ENCODE results near the gene LATS1.
"Not testable (repeated sequence)": the region's sequence is repeated elsewhere in the genome, so short reads cannot be mapped to it uniquely, and the experiment has no call there.

Gene LATS1

DNA sequence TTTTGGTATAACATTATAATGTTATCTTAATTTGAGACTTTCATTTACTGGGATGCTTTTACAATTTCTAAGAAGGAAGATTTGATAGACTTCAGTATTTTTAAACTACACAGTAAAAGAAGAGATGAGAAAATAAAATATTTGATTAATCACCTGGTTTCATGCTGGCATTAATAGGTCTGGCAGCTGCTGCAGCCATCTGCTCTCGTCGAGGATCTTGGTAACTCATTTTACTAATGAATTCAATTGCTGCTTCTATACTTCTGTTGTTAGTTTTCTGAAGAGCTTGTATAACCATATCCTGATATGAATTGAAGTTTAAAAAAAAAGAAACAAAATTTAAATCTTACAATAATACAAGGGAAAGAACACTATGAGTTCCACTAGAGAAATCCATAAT, 23.0 kb downstream of the LATS1 start:
- FAIRE-seq, result no peak
- TF ChIP-seq POLR2A (IDR thresholded peaks at IDR 0.05; ENCODE audit: low read depth, low read length) (no peak), TAF1 (IDR thresholded peaks at IDR 0.05; ENCODE audit: borderline replicate concordance, low read depth, low read length) (no peak), POLR2AphosphoS5 (IDR thresholded peaks at IDR 0.05; ENCODE audit: low read depth, low read length) (no peak)

DNA sequence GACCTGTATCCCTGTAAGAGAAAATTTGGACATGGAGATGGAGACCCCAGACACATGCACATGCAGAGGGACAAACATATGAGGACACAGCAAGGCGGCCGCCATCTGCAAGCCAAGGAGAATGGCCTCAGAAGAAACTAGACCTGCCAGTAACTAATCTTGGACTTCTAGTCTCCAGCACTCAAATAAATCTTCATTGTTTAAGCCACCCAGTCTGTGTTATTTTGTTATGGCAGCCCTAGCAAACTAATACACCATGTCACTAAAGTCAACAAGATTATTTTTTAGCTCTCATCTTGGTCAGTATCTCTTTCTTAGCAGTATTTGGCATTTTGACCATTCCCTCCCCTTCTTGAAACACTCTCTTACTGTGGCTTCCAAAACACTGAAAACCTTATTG, 26.7 kb downstream of the LATS1 start:
- no peak for FAIRE-seq
- TF ChIP-seq TAF1 (IDR thresholded peaks at IDR 0.05; ENCODE audit: borderline replicate concordance, low read depth, low read length) (no peak), POLR2AphosphoS5 (IDR thresholded peaks at IDR 0.05; ENCODE audit: low read depth, low read length) (no peak), POLR2A (IDR thresholded peaks at IDR 0.05; ENCODE audit: low read depth, low read length) (no peak)

More for the DNA sequence above, 23.0 kb downstream of the LATS1 start:
- no peak for DNase-seq (ENCODE audit: insufficient read length)

DNA sequence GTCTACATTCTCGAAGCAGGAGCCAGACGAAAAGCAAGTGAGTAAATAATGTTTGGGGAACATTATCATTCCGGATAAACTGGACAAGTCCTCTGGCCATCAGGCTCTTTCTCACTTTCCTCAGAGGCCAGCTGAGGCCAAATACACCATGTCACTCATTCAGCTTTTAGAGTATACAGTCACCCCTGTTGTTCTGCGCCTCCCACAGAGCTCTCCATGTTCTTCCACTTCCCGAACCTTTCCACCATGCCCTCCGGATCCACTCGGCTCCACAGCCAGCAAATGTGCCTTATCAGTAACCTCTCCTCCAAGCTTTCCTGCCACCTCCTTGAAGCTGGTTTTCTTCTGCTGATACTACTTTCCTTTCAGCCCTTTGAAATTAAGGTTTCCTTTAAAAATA, 31.7 kb downstream of the LATS1 start:
- FAIRE-seq, result no peak
- TF ChIP-seq POLR2AphosphoS5 (IDR thresholded peaks at IDR 0.05; ENCODE audit: low read depth, low read length) (no peak), TAF1 (IDR thresholded peaks at IDR 0.05; ENCODE audit: borderline replicate concordance, low read depth, low read length) (no peak), POLR2A (IDR thresholded peaks at IDR 0.05; ENCODE audit: low read depth, low read length) (no peak)
- DNase-seq (ENCODE audit: insufficient read length), result no peak

More for the DNA sequence above, 26.7 kb downstream of the LATS1 start:
- no peak for DNase-seq (ENCODE audit: insufficient read length)

DNA sequence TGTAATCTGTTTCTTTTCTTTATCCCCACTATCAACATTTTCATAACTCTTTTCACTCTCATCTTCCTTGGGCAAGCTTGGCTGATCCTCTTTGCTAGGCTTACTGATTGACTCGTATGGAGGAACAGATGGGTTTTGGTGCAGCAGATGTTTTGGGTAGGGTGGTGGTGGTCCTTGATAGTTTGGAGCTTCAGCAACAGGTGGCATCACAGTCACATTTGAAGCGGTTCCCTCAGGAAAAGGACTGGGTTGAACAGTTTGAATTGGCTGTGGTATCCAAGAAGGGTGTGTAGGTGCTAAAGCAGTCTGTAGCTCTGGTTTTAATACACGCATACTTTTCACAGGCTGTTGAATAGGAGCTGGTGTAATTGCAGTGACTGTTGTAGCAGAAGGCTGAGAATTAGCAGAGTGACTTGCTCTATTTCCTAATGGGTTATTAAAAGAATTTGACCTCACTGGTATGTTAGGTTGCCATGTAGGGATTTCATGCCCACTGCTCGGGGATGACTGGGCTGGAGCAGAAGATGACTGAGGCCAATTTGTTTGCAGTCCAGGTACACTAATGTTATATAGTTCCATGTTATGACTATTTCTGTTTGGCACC, 34.5 kb downstream of the LATS1 start:
- TF ChIP-seq POLR2A (IDR thresholded peaks at IDR 0.05; ENCODE audit: low read depth, low read length), result no peak
- TF ChIP-seq POLR2AphosphoS5 (IDR thresholded peaks at IDR 0.05; ENCODE audit: low read depth, low read length), result no peak
- FAIRE-seq (peak; percentile 46), DNase-seq (ENCODE audit: insufficient read length) (no peak)

DNA sequence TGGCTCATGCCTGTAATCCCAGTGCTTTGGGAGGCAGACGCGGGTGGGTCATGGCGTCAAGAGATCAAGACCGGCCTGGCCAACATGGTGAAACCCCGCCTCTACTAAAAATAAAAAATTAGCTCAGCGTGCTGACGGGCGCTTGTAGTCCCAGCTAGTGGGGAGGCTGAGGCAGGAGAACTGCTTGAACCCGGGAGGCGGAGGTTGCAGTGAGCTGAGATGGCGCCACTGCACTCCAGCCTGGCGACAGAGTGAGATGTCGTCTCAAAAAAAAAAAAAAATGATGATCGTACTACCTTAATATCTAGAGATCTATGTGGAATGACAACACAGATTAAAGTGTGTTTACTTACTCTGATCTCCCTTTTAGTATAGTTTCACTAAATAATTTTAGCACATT, 36.1 kb downstream of the LATS1 start:
- DNase-seq (ENCODE audit: insufficient read length); FAIRE-seq: not testable (repeated sequence)

DNA sequence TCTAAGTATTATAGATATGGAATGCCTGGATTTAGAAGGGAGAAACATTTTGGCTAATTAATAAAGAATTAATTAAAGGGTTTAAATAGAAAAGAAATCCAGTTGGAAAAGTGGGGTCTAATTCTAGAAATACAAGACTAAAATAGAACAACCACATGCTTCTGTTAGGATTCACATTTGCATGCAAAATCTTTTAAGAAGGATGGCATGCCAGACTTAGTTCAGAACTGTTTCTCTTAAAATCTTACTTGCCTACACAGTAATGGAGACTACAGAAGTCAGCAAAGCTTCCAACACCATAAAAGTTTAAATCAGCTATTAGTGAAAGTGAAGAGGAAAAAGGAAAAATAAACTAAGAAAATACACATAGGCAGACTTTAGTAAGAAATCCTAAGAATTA, 36.7 kb downstream of the LATS1 start:
- DNase-seq (ENCODE audit: insufficient read length) (no peak), FAIRE-seq (no peak)
- TF ChIP-seq POLR2A (IDR thresholded peaks at IDR 0.05; ENCODE audit: low read depth, low read length) (no peak), TAF1 (IDR thresholded peaks at IDR 0.05; ENCODE audit: borderline replicate concordance, low read depth, low read length) (no peak), POLR2AphosphoS5 (IDR thresholded peaks at IDR 0.05; ENCODE audit: low read depth, low read length) (no peak)

DNA sequence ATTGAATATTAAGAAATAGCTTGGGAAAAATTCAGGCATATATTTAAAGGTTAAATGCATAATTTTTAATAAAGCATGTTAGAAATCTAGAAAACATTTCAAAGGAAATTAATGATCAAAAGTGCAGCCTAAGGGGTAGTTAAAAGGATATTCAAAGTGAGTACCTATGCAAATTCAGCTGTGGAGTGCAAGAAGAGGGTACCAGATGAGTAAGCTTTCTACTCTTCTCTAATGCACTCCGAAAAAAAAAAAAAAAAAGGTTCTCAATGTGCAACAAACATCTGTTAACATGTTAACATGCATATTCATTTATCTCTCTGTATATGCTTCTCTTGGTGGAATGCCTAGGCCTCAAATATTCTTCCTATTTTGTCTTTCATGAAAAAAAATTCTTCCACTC, 37.4 kb downstream of the LATS1 start:
- FAIRE-seq (no peak), DNase-seq (ENCODE audit: insufficient read length) (no peak)
- no peak for TF ChIP-seq TAF1 (IDR thresholded peaks at IDR 0.05; ENCODE audit: borderline replicate concordance, low read depth, low read length)
- TF ChIP-seq POLR2AphosphoS5 (IDR thresholded peaks at IDR 0.05; ENCODE audit: low read depth, low read length), result no peak
- TF ChIP-seq POLR2A (IDR thresholded peaks at IDR 0.05; ENCODE audit: low read depth, low read length), result no peak

DNA sequence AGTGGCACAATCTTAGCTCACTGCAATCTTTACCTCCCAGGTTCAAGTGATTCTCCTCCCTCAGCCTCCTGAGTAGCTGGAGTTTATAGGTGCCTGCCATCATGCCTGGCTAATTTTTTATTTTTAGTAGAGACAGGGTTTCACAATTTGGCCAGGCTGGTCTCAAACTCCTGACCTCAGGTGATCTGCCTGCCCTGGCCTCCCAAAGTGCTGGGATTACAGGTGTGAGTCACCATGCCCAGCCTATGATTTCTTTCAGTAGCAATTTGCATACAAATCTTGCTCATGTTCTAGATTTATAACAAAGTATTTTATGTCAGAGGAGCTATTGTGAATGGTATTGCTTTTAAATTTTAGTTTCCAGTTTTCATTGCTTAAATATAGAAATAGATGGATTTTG, 45.6 kb downstream of the LATS1 start:
- FAIRE-seq; DNase-seq (ENCODE audit: insufficient read length): not testable (repeated sequence)

DNA sequence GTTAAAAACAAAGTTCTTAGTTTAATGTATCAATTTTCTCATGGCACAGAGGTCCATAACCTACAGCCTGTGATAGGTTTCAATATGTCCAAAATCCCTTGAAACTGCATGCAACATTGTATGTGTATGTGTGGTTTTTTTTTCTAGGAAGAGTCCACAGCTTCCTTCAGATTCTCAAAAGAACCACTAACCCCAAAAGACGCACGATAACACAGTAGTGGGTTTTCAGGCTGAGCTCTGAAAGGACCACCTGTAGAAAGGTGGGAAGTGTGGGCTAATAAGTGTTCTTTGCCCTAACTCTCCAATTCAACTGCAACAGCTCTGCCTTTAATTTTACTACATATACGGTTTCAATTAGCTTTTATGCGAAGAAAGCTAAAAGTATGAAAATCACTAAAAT, 57.9 kb downstream of the LATS1 start:
- DNase-seq (ENCODE audit: insufficient read length), result no peak
- FAIRE-seq, result no peak
- TF ChIP-seq POLR2AphosphoS5 (IDR thresholded peaks at IDR 0.05; ENCODE audit: low read depth, low read length) (no peak), TAF1 (IDR thresholded peaks at IDR 0.05; ENCODE audit: borderline replicate concordance, low read depth, low read length) (no peak), POLR2A (IDR thresholded peaks at IDR 0.05; ENCODE audit: low read depth, low read length) (no peak)

DNA sequence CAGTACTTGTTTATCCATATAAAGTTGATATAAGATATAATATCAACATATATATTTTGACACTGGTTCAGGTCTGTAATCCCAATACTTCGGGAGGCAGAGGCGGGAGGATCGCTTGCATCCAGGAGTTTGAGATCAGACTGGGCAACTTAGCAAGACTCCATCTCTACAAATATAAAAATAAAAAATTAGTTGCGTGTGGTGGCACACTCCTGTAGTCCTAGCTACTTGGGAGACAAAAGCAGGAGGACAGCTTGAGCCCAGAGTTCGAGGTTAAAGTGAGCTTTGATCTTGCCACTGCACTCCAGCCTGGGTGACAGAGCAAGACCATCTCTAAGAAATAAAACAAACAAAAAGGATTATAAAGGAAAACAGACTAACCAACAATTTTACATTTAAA, 60.5 kb downstream of the LATS1 start:
- no peak for TF ChIP-seq POLR2A (IDR thresholded peaks at IDR 0.05; ENCODE audit: low read depth, low read length)
- no peak for TF ChIP-seq TAF1 (IDR thresholded peaks at IDR 0.05; ENCODE audit: borderline replicate concordance, low read depth, low read length)
- no peak for TF ChIP-seq POLR2AphosphoS5 (IDR thresholded peaks at IDR 0.05; ENCODE audit: low read depth, low read length)
- DNase-seq (ENCODE audit: insufficient read length), result no peak
- FAIRE-seq, result no peak

DNA sequence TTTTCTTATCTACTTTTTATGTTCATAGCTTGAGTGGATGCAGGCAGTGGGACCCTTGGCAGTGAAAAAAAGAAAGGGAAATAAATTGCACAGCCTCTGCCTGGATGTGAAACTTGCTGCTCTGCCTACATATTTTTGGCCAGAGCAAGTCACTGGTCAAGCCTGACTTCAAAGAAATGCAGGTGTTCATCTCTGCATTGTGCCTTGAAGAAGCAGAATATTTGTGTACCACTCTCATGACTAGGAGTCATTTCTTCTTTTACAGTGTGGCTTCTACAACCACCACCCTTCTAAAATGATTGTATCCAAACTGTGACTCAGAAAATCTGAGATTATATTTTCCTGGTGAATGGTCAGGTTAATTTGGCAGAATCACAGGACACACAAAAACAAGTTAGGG, 66.8 kb downstream of the LATS1 start:
- no peak for DNase-seq (ENCODE audit: insufficient read length)
- TF ChIP-seq TAF1 (IDR thresholded peaks at IDR 0.05; ENCODE audit: borderline replicate concordance, low read depth, low read length) (no peak), POLR2AphosphoS5 (IDR thresholded peaks at IDR 0.05; ENCODE audit: low read depth, low read length) (no peak), POLR2A (IDR thresholded peaks at IDR 0.05; ENCODE audit: low read depth, low read length) (no peak)
- peak; percentile 38 for FAIRE-seq

DNA sequence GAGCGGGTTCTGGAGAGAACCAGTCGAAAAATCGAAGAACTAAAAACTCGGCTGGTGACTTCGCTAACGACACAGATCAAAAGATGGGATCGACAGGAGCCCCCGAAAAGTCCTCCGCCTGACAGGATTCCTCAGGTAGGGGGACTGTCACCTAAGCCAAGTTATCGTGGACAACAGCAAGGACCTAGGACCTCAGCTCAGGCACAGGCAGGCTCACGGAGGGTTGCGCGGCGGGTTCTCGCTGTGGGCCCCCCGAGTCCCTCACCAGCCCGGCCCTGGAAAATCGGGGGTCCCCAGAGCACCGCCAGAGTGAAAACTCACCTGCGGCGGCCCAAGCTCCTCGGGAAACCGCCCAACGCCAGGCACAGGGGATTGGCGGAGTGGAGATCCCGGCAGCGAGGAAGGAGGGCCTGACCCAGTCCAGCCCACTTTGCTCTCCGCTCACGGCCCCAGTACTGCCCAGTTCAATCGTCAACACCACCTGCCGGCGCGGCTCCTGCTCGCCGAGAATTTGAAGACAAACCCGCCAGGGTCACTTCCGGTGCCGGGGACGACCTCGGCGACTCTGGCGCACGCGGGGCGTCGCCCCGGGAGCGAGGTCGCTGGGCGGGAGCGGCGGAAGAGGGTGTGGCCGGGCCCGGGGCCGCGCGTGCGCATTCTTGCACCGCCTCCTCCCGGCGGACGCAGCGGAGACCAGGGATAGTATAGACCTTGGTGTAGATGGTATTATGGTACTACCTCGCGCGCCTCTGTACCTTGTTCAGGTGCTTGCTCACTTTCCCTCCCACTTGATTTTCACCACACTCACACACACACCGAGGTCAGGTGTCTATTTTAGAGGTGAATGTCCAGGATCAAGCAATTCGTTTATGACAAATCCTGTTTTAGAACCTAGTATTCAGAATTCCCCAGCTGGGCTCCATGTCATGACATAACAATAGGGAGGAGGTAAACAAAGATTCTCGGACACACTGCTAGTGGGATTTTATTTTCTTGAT, 69.5 kb downstream of the LATS1 start, which contains the start of gene KATNA1:
Gene KATNA1 (minus strand): TSS at position 567 of the 998 bp plus-strand sequence. CDS start 10,167 bp downstream, outside the sequence.
- peak; percentile 92 for DNase-seq (ENCODE audit: insufficient read length)
- FAIRE-seq, result peak; percentile 98

More for the DNA sequence above, 69.5 kb downstream of the LATS1 start, which contains the start of gene KATNA1:
- TF ChIP-seq TAF1 (IDR thresholded peaks at IDR 0.05; ENCODE audit: borderline replicate concordance, low read depth, low read length) (peak; percentile 80), POLR2A (IDR thresholded peaks at IDR 0.05; ENCODE audit: low read depth, low read length) (peak; percentile 95), POLR2AphosphoS5 (IDR thresholded peaks at IDR 0.05; ENCODE audit: low read depth, low read length) (peak; percentile 87)

Data from GM12892 (cell line).